Lower lobe of right lung (tissue), 2 donors: Measurements from ENCODE around the gene HERPUD1. TPM values are rescaled to one million over a fixed set of nuclear protein-coding genes. Genes with fewer than 3 reads are reported as not detected.

Experiments
- ATAC-seq, 2 donors: fragments of 200-7000 bp; cut with Tn5 transposase; one replicate each; pipeline ENCODE4 v1.9.1; 2020 to 2022; ENCODE audit warnings: mild to moderate bottlenecking in 2 of 2, moderate library complexity in 2 of 2
- DNase-seq: peaks from one replicate; pipeline ENCODE4 v3.0.0-alpha.2; 2020
- H3K27ac ChIP-seq: fragments of 200-600 bp; one replicate; pipeline ENCODE4 v1.8.0; 2022
- H3K27me3 ChIP-seq: fragments of 200-600 bp; one replicate; pipeline ENCODE4 v1.8.0; 2022; ENCODE audit warnings: low read depth
- H3K36me3 ChIP-seq: fragments of 200-600 bp; one replicate; pipeline ENCODE4 v1.8.0; 2022; ENCODE audit warnings: mild to moderate bottlenecking
- H3K4me1 ChIP-seq: fragments of 200-600 bp; one replicate; pipeline ENCODE4 v1.8.0; 2022
- H3K4me3 ChIP-seq: fragments of 200-600 bp; one replicate; pipeline ENCODE4 v1.8.0; 2022; ENCODE audit warnings: mild to moderate bottlenecking
- H3K9me3 ChIP-seq: fragments of 200-600 bp; one replicate; pipeline ENCODE4 v1.8.0; 2022
- CTCF ChIP-seq: fragments of 200-600 bp; IDR thresholded peaks from one replicate; pipeline ENCODE4 v1.8.0; 2022; ENCODE audit warnings: antibody characterized with exemption, mild to moderate bottlenecking
- intact Hi-C: fragments of 100-400 bp; cut with DNase I; formaldehyde crosslinking; loops from one replicate; pipeline ENCODE4 v1.11.0; 2022
- total RNA-seq: library from RNA; stranded (reverse); fragmentation: NEBNext Ultra II Directional; extraction: Animal tissue kit (Norgen Biotek cat#: 25700); gene quantifications from one replicate; pipeline ENCODE4 v1.2.1, GENCODE V29; 2021
- donor health status: DM: no; HTN: yes; CAD: no; lungs with severe emphysema.

Gene HERPUD1
- total RNA-seq, 1 donor from 2014 or later, result 174 TPM

- ATAC-seq (no peak), DNase-seq (no peak)
- Histone ChIP-seq H3K9me3 (no peaks in the 10 kb centered on the region), H3K36me3 (no peaks in the 10 kb centered on the region), H3K27me3 (no peaks in the 10 kb centered on the region), H3K4me3 (no peak overlapping the region), H3K4me1 (peaks cover 20% of the 10 kb centered on the region), H3K27ac (no peak overlapping the region)
- TF ChIP-seq CTCF, result no peak
- intact Hi-C loops, result no loop called here
Observed at GRCh38 chr16:56982695-56983094, 50.8 kb downstream of the HERPUD1 start.

- ATAC-seq, result no peak
- Histone ChIP-seq H3K27me3 (no peaks in the 10 kb centered on the region), H3K9me3 (no peaks in the 10 kb centered on the region), H3K27ac (no peak overlapping the region), H3K36me3 (no peaks in the 10 kb centered on the region), H3K4me1 (peaks cover 26% of the 10 kb centered on the region), H3K4me3 (no peak overlapping the region)
- DNase-seq, result no peak
- TF ChIP-seq CTCF, result no peak
- intact Hi-C loops, result no loop called here
Observed at GRCh38 chr16:56983211-56983751, 51.3 kb downstream of the HERPUD1 start.

- no peak overlapping the region for H3K27ac ChIP-seq
- no peaks in the 10 kb centered on the region for H3K9me3 ChIP-seq
- no peak overlapping the region for H3K4me3 ChIP-seq
- intact Hi-C loops, result no loop called here
- no peaks in the 10 kb centered on the region for H3K27me3 ChIP-seq
- H3K4me1 ChIP-seq, result peaks cover 34% of the 10 kb centered on the region
- H3K36me3 ChIP-seq, result no peaks in the 10 kb centered on the region
- no peak for ATAC-seq
- no peak for TF ChIP-seq CTCF
- no peak for DNase-seq
Observed at GRCh38 chr16:56984639-56985038, 52.7 kb downstream of the HERPUD1 start.

GRCh38 chr16:56985288-56985961 lies 53.5 kb downstream of the HERPUD1 start:
- Histone ChIP-seq H3K4me1 (peaks cover 41% of the 10 kb centered on the region), H3K4me3 (no peak overlapping the region), H3K36me3 (no peaks in the 10 kb centered on the region), H3K27me3 (no peaks in the 10 kb centered on the region), H3K9me3 (no peaks in the 10 kb centered on the region), H3K27ac (peak overlapping the region; percentile 59)
- TF ChIP-seq CTCF, result no peak
- peak; percentile 58 for DNase-seq
- intact Hi-C loops, result no loop called here
- no peak for ATAC-seq

GRCh38 chr16:56985962-56986360 lies 54.0 kb downstream of the HERPUD1 start:
- TF ChIP-seq CTCF, result no peak
- Histone ChIP-seq H3K4me1 (peaks cover 46% of the 10 kb centered on the region), H3K4me3 (no peak overlapping the region), H3K9me3 (no peaks in the 10 kb centered on the region), H3K27me3 (no peaks in the 10 kb centered on the region), H3K27ac (peak overlapping the region; percentile 59), H3K36me3 (no peaks in the 10 kb centered on the region)
- no peak for DNase-seq
- intact Hi-C loops, result no loop called here
- ATAC-seq, result no peak
